NCI-H460 (cell line): ENCODE measurements around the gene SND1. TPM values are rescaled to one million over a fixed set of nuclear protein-coding genes. Genes with fewer than 3 reads are reported as not detected.
"Not testable (repeated sequence)": the region's sequence is repeated elsewhere in the genome, so short reads cannot be mapped to it uniquely, and the experiment has no call there.

Experiments used
- DNase-seq: peaks from one replicate; pipeline ENCODE4 v3.0.0-alpha.2; 2016; ENCODE audit warnings: low read depth; ENCODE audit errors: extremely low read depth
- total RNA-seq: library from RNA; depleted of rRNA; stranded (reverse); fragments of >200 nt; shearing (Covaris generic); gene quantifications from 2 replicates; pipeline ENCODE4 v1.2.3, GENCODE V29; 2014

The SND1 gene
- total RNA-seq, 1 experiment from 2014 or later, result 193 TPM

- DNase-seq, result no peak
Observed at GRCh38 chr7:127822822-127823508, 171.0 kb downstream of the SND1 start.

DNA sequence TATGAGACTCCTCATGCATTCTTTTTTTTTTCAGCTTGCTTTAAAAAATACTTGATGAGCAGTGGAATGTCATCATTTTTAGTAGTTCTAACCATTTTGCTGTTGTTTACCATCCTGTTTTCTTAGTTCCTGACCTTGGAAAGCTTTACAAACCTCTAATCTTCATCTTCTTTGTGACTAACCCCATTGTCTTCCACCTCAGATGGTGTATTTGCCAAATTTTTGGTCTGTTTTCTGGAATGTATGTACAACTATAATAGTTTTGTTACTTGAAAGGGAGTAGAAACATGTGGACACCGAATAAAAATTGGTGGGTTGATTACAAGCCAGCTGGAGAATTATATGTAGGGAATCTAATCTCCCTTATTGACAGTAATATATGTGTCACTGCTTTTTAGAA lies 172.7 kb downstream of the SND1 start:
- DNase-seq, result no peak

DNA sequence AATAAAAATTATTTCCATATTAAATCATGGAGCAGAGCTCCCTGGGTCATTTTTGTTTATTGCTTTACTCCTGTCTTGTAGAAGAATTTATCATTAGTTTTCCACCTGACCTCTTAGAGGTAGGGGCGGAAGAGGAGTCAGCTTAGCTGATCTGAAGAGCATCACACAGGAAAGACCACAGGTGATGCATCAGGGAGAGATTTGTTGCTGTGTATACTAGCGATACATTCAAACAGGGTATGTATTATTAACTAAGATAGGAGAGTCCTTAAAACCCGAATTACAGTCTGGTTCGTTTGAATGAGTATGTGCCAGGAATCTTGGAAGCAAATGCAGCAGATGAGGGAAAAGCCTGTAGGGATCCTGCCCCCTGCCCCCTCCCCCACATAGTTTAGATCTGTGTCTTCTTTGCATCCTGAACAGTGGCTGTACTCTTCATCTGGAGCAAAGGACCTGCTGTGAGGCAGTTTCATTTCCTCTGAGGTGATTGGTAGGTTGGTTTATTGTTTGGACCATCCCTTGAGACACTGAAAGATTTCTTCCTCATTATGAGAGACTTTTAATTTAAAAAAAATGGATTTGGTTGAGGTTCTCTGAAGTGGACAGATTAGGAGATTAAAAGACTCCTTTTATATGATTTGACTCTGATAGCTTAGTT lies 177.0 kb downstream of the SND1 start:
- DNase-seq, result no peak

- DNase-seq, result no peak
Observed at GRCh38 chr7:127831318-127832219, 179.6 kb downstream of the SND1 start.

DNA sequence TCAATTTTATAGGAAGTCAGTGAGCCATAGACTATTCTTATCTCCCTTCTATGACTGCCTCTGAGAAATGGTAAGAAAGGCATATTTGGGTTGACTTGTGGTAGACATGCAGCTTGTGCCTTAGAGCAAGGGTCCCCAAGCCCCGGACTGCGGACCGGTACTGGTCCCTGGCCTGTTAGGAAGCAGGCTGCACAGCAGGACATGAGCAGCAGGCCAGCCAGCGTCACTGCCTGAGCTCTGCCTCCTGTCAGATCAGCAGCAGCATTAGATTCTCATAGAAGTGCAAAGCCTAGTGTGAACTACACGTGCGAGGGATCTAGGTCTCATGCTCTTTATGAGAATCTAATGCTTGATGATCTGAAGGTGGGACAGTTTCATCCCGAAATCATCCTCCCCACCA lies 180.6 kb downstream of the SND1 start:
- DNase-seq, result no peak

GRCh38 chr7:127833641-127834040 lies 181.6 kb downstream of the SND1 start:
- no peak for DNase-seq

GRCh38 chr7:127835679-127836078 lies 183.7 kb downstream of the SND1 start:
- no peak for DNase-seq

GRCh38 chr7:127837816-127838410 lies 185.9 kb downstream of the SND1 start:
- not testable (repeated sequence) for DNase-seq

GRCh38 chr7:127838816-127839415 lies 186.9 kb downstream of the SND1 start:
- peak; percentile 80 for DNase-seq

DNA sequence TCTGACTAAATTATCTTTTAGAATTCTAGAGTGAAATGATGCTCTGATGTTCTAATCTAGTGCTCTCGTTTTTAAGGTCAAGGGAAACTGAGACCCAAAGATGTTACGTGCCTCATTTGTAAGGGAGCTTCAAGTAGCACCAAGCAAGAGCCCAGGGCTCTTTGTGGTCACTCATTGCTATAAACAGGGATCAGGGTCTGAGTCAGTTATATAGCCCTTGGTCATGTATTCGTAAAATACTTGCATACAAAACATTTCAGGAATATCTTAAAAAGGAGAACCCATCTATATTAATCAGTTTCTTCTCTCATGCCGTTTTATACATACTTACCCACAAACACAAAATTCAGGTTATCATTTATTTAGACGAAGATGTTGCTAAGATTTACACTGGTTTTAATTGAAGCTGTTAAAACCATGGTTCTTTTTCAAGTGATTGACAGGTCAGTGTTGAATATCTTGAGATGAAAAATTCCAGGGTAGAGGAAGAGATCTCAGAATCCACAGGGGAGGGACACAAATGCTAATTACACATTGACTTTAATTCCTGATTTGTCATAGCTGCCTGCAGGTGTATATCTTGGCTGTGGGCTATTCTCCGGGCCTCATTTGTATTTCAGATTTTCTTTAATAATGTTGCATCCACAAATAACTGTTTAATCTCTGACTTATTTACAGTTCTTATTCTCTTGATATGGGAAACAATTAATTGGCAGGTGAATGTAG lies 188.4 kb downstream of the SND1 start:
- no peak for DNase-seq

- DNase-seq, result no peak
Observed at GRCh38 chr7:127844165-127844564, 192.2 kb downstream of the SND1 start.

DNA sequence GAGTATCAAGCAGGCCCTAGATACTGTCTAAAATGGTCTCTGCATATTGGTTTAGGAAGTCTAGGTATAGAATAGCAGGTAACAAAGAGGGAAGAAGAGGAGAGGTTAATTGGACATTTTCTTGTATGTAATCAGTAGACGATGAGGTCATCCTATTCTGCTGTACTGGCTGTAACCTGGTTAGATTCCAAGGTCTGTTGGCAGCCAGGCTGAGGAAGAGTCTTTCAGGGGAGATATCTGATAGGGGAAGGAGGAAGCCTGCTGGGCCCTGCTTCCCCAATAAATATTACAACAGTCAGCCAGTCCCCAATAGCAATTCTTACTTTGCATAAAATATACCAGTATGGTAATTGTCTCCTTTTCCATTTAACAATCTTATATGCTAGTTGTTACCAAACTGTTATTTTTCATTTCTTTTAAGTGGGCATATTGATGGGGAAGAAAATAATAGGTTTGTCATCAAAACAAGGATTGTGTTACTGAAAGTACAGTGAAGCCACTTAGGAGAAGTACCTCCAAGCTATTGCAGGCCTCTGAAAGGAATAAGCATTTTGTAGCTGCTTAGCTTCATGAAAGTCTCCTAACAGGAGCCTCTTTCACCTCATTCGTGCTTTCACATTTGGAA lies 192.8 kb downstream of the SND1 start:
- DNase-seq, result no peak

DNA sequence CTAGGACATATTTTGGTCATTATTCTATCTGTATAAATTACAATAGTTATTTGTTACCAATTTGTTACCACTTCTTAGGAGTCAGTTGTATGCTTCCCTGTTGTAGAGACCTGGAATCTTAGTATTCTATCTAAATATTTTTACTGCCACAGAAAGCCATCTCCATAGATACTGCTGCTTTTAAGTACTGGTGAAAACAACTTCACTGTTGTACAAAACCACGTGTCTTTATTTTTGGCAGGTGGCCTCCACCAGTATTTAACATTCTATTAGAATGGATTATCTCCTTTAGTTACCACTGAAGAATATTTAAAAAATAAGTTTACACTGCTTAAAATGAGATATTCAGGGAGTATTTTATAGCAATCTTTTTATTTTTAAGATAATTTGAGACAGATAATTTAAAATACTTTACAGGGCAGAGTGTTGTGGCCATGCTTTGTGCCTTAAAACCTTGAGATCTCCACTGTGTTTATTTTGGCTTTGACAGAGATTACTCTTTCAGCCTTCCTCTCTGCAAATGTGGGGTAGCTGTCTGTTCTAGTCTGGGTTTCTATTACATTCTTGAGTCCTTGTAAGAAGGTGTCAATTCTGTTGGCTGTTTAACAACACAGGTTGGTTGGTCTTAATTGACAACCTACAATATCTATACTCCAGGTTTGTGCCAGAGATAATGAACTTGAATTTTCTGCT lies 193.7 kb downstream of the SND1 start:
- no peak for DNase-seq

- DNase-seq, result no peak
Observed at GRCh38 chr7:127847641-127848040, 195.6 kb downstream of the SND1 start.

GRCh38 chr7:127848241-127848640 lies 196.2 kb downstream of the SND1 start:
- DNase-seq, result no peak

DNA sequence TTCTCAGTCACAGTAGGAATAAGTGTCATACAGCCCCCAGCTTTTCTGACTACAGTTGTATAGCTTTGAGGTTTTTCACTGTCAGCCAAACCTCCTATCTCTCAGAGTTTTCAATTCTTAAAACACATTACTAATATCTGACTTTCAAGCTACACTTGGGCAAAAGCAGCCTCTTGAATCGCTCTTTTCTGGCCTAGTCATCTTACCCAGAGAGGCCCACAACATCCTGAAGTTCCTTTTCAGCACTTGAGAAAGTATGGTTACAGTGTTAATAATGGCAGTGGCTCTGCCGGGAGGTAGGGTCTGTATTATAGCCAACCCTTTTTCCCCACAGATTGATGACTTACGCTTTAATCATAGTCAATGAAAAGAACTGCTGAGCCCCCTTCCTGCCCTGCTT lies 198.2 kb downstream of the SND1 start:
- no peak for DNase-seq

- DNase-seq, result no peak
Observed at GRCh38 chr7:127854383-127854782, 202.4 kb downstream of the SND1 start.

DNA sequence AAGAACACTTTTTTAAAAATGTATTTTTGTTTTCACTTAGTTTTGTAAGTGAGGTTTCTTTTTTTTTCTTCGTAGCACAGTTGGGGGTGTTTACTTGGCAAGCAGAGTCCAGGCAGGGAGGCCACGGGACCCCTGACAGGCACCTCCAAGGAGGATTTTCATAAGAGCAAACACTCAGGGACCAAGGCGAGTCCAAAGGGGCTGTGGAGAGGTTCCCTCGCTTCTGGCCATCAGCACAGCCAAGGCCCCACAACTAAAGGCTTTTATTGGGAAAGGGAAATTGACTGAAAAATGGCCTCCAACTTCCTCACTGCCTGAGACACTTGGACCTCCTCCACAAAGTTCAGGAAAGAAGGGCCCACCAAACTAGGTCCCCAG lies 205.5 kb downstream of the SND1 start:
- no peak for DNase-seq
